Left forelimb (tissue), 1 donor: ENCODE data around the gene MBD3L2B.

ENCODE experiments used
- DNase-seq: peaks from one replicate; pipeline ENCODE4 v3.0.0-alpha.2; 2018; ENCODE audit warnings: low spot score

MBD3L2B gene

DNA sequence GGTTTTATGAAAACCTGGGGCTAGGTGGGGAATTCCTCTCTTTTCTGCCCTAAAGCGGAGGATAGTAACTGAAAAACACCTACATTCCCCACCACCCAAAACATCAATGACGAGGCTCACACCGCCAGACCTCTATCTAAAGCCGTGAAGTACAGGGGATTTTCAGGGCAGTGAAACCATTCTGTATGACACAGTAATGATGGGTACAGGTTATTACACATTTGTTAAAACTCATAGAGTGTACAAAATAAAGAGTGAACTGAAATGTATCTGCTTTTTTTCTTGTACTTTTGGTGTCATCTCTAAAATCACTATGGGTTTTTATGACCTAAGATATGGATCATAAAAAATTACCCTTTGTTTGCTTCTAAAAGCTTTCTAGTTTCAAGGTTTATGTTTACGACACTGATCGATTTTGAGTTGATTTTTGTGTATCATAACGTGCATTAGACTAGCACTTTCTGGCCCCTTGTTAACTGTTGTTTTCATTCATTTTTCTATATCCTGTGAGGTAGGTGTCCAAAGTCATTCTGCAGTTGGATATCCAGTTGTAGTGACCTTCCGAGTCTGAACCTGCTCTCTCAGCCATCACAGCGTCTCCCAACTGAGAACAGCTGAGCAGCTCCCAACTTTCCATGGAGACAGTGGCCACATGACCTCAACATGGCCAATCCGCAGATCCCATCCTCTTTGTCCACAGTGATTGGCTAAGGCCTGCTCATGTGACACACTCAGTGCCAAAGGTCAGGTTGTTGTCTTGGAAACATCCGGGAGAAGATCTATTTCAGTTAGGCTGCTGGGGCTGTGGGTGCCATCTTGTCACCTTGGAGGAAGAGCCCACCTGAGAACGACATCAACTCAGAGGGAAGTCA, 10.3 kb downstream of the MBD3L2B start:
- DNase-seq, result no peak

DNA sequence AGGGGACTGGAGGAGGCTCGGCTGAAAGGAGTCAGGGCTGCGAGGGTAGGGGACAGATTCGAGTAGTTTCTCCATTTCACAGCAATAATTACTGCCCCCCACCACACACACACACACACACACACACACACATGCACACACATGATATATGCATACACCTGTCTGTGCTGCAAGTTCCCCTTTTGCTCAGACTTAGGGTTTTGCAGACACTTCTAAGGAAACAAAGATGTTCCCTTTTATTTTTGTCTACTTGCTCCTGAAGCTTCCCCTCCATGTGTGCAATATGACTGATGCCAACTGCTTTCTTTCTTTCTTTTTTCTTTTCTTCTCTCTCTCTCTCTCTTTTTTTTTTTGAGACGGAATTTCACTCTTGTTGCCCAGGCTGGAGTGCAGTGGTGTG, 13.4 kb downstream of the MBD3L2B start:
- no peak for DNase-seq

DNA sequence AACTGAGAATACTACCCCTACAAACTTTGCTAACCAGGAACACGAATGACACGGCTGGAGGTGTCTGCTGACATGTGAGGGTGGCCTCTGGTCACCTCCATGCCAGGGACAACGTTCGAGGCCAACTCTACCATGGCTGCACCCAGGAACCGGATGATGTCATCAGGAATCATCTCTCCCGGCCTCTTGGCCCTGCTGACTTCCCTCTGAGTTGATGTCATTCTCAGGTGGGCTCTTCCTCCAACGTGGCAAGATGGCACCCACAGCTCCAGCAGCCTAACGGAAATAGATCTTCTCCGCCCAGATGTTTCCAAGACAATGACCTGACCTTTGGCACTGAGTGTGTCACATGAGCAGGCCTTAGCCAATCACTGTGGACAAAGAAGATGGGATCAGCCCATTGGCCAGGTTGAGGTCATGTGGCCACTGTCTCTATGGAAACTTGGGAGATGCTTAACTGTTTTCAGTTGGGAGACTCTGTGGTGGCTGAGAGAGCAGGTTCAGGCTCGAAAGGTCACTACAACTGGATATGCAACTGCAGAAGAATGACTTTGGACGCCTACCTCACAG, 15.0 kb downstream of the MBD3L2B start:
- no peak for DNase-seq

DNA sequence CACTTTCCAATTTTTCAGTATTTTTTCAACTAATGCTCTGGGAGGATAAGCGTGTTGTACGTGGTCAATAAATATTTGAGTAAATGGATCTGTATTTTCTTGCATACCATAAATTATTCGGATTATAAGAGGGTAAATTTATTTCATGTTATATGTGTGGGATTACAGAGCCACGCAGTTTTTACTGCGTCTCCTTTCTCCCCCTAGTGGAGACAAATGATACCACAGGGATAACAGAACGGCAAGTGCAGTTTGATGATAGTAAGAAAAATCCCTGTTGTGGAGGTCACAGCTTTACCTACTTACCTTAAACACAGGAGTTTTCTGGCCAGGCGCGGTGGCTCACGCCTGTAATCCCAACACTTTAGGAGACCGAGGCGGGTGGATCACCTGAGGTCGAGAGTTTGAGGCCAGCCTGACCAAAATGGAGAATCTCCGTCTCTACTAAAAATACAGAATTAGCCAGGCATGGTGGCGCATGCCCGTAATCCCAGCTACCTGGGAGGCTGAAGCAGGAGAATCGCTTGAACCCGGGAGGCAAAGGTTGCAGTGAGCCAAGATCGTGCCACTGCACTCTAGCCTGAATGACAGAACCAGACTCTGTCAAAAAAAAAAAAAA, 16.8 kb downstream of the MBD3L2B start:
- no peak for DNase-seq

DNA sequence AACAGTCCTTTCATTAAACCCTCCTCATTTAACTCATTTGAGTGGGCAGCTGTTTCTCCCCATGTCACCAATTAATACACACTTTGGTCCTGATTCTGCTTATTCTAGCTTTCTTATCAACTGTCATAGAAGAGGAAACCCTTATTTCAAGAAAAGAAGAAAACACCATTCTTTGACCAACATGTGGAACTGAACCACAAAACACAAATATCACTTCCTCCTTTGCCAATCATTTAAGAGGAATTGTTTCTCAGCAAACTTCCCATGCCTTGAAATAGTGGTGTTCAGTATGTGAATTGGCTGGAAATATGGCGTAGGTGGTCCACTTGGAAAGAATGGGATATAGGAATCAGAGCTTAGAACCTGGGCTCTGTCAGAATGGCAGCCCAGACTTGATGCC, 20.4 kb downstream of the MBD3L2B start:
- DNase-seq, result no peak

DNA sequence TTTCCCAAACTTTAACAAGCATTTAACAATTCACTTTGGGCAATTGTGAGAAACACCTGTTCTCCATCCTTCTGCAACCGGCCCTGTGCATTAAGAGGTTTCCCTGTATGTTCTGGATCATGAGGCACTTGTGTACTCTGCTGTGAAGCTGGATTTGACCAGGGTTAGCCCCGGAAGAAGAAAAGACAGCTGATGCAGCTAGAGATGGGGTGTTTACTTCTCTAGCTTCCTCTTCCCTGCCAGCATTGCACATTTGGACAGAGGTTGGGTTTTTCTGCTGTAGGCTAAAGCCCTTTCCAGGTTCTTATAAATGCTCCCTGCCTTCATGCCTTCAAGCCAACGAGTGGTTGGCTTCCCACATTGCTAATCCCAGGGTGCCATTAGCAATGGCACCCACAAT, 20.9 kb downstream of the MBD3L2B start:
- DNase-seq, result no peak

DNA sequence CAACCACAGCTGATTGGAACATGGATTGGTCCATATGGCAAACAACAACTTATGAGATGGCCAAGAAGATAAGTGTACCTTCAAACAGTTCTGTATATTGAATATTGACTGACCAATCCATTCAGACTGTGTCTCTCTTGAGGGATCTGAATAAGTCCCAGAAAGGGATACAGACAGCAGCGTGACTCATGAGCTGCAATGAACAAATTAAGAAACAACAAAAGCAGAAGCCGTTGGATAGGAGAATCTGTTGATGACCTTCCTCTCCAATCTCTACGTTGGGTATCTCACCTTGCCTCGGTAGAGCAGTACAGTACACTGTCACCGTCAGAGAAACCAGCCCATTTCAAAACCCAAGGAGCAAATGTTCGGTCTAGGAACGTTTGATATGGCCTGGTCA, 21.3 kb downstream of the MBD3L2B start:
- DNase-seq, result no peak

DNA sequence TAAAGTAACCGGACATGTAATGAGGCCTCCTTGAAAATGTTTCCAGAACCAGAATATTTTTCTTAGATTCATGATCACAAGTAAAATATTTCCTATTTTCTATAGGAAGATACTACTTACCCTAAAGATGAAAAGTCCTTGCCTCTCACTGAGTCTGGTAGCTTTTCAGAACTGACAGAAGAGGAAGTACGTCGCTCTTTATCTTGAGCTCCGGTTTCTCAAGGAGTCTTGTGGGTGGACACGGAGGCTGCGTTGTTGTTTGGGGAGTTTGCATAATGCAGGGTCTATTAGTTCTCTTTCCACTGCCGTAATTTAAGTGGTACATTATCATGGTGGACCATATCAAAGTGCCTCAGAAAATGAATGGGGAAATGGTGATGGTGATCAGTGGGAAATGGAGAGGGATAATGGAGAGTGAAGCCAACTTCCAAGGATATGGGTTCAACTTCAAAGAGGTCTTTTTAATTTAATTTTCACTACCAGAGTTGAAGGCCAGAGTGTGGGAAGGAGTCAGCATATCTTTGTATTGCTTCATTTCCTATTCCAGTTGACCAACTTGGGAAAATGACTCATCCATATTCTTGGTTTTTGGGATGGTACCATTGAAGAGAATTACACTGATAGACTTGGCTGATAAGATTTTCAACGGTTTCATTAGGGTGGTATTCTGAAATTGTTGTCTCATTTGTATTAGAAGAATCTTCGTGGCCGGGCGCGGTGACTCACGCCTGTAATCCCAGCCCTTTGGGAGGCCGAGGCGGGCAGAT, 23.4 kb downstream of the MBD3L2B start:
- DNase-seq, result no peak

DNA sequence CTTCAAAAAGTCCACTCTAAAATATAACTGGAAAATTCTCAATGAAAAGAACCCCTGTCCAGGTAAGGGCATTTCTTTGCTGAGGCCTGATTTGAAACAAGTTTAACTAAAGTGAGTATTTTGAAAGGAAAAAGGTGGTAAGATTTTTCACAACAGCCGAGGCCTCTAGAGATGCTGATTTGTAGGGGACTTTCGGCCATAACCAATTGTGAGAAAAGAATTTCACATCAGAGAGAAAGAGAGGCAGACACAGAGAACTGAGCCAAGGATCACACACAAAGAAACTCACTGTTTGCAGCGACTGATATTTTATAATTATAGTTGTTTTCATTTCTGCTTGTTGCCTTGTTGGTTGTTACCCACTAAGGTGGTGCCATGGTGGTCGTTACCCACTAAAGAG, 24.4 kb downstream of the MBD3L2B start:
- no peak for DNase-seq

DNA sequence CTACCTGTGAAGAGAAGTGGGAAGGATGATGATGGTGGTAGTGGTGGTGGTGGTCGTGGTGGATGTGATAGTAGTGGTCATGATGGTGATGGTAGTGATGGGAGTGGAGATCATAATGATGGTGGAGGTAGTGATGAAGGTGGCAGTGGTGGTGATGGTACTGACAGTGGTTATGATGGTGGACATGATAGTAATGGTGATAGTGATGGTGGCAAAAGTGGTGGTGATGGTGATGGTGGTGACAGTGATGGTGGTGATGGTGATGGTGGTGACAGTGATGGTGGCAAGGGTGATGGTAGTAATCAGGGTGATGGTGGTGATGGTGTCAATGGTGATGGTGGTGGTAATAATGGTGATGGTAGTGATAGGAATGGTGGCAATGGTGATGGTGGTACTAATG, 26.2 kb downstream of the MBD3L2B start:
- DNase-seq, result no peak

DNA sequence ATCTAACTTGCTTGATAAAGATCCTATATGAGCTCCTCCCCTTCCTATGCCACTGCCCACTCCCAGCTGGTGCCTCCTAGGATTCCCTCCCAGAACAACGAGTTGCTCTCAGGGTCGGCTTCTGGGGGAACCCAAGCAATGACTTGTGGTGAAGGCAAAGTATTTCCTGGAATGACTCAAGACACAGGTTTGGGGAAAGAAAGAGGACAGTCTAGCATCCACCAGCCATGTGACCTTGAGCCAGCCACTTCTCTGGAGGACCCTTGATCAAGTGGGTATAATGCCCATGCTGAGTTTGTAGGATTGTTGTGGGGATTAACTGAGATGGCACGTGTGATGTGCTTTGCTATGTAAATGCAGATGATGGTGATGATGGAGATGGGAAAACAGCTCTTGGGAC, 33.0 kb downstream of the MBD3L2B start:
- no peak for DNase-seq

DNA sequence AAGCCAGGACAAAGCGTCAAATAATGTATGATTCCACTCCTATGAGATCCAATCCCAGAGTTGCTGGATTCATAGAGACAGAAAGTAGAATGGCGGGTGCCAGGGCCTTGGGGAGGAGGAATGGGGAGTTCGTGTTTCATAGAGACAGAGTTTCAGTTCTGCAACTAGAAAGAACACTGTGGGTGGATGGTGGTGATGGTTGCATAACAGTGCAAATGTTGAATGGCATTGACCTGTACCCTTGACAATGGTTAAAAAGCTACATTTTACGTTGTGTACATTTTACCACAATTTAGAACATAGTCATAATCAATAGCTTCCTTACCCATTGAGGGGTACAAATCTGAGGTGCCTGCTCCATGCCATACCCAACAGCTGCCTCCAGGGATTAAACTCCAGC, 33.4 kb downstream of the MBD3L2B start:
- DNase-seq, result no peak

DNA sequence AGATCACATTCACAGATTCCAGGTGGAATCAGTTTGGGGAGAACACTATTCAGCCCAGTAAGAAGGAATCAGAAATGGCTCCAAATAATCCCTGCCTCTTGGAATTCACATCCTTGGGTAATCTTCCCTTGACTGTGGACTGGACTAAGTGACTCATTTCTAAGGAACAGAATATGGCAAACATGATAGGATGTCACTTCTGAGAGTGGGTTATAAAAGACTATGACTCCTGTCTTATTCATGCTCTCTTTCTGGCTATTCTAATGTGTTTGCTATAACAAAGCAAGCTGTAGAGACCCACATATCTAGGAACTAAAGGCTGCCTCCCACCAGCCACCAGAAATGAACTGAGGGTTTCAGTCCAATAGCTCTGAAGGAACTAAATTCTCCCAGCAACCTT, 37.8 kb downstream of the MBD3L2B start:
- no peak for DNase-seq

DNA sequence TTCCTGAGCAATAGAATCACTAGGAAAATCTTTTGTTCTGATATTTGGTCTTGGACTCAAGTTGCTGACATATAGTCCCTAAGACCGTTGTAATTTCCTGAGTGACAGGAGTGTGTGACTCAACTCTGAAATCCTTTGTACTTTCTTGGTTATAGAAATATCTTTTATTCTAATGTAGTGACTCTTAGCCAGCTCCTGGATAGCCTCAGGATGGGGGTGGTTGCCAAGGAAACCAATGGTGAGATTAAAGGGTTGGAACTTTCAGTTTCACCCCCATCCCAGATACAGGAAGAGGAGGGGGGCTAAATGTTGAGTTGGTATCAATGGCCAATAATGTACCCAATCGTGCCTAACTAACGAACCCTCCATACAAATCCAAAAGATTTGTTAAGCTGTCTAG, 41.8 kb downstream of the MBD3L2B start:
- DNase-seq, result no peak

DNA sequence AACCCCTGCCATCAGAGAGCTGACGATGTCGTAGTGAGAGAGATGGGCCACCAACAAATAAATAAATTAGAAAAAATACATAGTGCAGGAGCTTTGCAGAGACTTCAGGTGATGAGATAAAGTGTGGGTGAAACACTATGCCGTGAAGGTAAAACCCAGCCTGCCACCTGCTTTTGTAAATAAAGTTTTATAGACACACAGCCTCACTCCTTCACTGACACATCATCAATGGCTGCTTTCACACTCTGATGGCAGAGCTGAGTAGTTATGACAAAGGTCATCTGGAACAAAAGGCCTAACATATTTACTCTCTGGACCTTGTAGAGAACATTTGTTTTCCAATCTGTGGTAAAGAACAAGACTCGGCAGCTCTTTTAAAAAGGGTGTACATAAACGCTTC, 45.0 kb downstream of the MBD3L2B start:
- DNase-seq, result no peak

DNA sequence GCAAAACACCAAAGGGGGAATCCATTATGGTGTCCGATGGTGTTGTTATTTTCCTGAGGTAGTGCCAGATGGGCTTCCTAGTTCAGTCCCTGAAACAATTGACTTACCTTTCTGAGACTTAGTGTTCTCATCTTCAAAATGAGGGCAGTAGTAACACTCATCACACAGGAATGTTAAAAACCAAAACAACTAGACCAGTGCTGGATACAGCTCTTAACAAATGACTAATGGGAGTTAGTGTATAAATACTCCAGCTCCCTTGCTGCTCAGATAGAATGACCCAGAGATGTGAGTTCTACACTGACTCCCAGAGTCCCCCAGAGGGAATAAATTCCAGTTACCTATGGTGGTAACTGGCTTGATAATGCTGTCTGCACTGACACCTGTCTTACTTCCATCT, 49.9 kb downstream of the MBD3L2B start:
- DNase-seq, result no peak

DNA sequence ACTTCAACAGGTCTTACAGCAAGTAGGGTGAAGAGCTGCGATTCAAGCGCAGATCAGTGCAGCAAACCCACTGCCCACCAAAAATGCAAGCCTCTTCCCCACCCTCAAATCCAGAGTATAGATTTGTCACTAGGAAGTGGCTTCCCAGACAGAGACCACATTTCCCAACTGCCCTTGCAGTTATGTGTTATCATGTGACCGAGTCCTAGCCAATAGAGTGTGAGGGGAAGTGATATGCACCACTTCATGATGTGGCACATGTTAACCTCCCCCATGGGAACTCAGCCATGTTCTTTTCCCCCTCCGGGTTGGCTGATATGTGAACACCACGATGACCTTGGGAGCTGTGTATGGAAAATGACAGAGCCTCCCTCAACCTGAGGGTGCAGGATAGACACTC, 50.8 kb downstream of the MBD3L2B start:
- no peak for DNase-seq

DNA sequence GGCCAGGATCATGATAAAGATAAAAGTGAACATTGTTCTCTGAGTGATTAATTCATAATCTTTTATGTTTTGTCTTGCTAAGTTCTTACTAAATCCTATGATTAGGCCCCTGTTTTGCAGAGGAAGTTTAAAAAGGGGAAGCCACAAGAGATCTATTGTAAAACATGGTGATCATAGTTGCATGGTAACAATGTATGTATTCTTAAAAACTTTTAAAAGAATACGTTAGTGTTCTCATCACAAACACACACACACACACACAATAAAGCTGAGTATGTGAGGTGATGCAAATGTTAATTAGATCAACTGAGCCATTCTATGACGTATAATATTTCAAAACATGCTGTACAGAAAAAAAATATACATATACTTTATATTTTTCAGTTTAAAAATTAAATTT, 51.2 kb downstream of the MBD3L2B start:
- DNase-seq, result no peak

DNA sequence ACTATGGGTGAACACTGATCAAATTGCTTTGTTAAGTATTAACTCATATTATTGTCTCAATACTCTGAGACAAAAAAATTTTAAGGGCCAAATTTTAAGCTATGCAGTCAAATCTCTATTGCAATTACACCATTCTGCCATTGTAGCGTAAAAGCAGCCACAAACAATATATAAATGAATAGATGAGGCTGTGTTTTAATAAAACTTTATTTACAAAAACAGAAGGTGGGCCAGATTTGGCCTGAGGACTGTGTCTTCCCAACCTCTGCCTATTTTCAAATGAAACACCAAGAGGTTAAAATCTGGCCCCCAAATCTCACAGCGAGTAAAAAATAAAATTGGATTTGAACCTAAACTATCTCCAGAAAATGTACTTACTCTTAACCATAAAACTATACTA, 51.7 kb downstream of the MBD3L2B start:
- no peak for DNase-seq
